CD4-positive, alpha-beta T cell treated with Interleukin-4 for 4 hours (primary cell): Measurements from ENCODE around the gene C5orf58.
"Not testable (repeated sequence)": the region's sequence is repeated elsewhere in the genome, so short reads cannot be mapped to it uniquely, and the experiment has no call there.

Experiments
- DNase-seq: peaks from one replicate; pipeline ENCODE4 v3.0.0-alpha.2; 2020

The C5orf58 gene

GRCh38 chr5:170225326-170226128, 7.3 kb upstream of the C5orf58 start:
- DNase-seq = peak; percentile 76

DNA sequence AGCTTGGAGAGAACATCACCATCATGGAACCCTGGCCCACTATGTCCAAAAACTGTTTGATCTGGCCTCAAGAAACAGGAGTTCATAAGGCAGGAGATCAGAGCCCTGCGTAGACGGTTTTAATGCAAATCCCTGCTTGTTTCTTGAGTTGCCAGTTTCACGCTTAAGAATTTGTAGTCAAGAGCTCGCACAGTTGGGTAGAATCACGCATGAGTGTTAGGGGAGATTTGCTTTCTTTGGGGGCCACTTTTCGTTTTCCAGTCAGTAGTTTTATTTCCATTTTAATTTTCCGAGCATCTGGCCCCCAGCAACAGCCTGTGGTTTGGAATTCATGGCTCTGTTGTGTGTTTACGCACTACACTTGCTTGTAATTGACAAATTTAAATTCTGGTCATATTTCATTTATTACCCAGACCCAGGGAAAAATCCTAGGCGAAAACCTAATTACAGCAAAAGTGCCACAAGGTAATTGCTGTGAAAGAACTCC, 6.6 kb upstream of the C5orf58 start:
- DNase-seq = no peak

GRCh38 chr5:170226661-170227060, 6.1 kb upstream of the C5orf58 start:
- no peak for DNase-seq

- no peak for DNase-seq
Measured at GRCh38 chr5:170228762-170229435, 3.9 kb upstream of the C5orf58 start.

- no peak for DNase-seq
Measured at GRCh38 chr5:170233358-170233892, 640 bp downstream of the C5orf58 start.

GRCh38 chr5:170235876-170236864, 3.4 kb downstream of the C5orf58 start:
- no peak for DNase-seq

- no peak for DNase-seq
Measured at GRCh38 chr5:170238456-170239196, 5.8 kb downstream of the C5orf58 start.

- not testable (repeated sequence) for DNase-seq
Measured at GRCh38 chr5:170245436-170245835, 12.7 kb downstream of the C5orf58 start.

DNA sequence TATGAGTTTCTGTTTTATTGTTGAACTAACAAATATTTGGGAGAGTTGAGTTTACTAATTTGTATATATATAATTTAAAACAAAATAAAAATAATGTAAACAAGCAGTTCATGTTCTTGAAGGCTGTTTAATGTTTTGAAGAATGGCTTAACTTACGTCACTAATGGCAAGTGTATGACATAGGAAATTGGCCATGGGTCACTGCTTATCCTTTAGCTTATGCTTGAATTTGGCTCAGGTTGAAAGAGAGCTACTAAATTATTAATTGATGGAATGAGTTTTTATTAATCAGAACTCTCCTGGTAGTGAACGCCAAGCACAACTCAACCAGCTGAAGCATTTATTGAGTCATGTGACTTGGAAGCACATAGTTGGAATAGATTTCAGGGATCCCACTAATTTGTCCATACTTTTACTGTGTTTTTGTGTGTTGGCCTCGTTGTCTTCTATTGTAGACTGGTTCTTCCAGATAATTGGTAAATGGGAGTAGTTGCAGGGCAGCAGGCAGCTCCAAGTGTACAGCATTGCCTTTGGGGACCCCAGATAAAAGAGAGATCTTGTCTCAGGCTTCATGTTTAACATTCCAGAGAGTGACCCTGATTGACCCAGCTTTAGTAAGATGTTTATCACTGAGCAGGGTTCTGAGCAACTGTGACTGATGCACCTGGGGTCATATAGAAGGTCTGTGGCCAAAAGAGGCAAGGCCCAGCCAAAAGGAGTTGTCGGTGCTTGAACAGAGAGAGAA, 13.5 kb downstream of the C5orf58 start:
- DNase-seq = no peak

DNA sequence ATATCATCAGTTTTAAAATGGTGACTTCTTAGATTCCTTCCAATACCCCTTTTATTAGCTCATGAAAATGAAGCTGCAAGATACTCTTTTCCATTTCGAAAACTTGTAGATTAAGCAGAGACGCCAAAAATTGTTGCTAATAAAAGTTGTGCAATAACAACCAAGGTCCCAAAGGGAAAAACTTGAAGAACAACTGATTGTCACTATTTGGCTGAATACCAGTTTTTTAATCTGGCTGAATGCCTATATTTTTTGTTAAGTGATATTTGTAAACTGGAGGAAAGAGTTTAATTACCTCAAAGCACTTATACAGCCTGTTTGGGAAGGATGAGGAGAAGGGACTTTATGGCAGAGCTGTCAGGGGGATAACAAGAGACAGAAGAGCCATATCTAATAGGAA, 14.6 kb downstream of the C5orf58 start:
- DNase-seq = no peak

DNA sequence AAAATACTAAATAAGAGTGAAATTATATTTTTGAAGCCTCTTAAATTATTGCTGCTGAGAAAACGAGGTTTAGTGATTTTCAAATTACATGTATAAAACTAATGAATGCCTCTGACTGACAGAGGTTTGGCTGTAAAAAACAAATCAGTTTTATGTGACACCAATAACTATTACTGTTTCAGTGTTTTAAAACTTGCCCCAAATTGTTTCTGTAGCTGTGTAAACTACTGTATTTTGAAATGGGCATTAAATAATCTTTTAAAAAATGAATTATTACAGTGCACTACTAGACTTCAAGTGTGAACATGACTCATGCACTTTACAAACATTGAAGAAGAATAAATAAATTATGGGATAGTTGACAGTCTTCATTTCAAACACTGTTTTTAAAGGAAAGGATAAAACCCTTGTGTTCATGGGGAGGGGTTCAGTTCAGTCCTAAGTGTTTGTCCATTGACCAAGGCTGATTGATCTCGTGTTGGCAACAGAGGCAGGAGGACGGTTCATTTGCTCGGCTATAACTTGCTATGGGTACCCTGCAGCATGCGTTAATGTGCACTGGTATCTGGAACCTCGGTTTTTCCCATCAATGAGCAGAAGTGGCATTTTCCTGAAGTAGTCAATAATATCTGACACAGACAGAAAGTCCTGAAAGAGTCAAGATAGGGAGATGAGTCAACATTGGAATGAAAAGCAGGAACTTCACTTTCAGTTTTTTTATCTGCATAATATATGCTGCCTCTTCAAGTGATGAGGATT, 15.6 kb downstream of the C5orf58 start:
- DNase-seq = no peak

DNA sequence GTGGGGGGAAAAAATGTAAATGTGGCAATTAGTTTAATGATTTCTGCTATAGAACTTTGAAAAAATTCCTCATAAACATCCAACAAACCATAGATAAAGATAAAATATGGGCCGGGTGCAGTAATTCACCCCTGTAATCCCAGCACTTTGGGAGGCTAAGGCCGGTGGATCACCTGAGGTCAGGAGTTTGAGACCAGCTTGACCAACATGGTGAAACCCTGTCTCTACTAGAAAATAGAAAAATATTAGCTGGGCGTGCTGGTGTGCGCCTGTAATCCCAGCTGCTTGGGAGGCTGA, 16.1 kb downstream of the C5orf58 start:
- DNase-seq = not testable (repeated sequence)

DNA sequence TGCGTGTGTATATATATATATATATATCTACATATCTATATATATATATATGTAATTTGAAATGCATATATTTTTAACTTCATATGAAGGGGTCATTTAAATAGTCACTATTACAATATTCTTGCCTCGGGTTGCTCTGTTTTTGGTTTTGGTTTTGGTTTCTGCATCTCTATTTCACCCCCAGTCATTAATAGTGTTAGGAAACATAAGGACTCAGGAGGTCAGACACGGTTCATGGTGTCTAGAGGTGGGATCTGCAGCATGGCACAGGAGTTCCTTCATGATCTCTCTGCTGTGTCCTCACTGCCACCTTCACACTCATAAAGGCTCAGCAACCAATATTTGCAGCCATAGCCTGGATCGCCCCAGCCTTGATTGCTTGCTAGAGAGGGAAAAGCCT, 16.6 kb downstream of the C5orf58 start:
- no peak for DNase-seq

- no peak for DNase-seq
Measured at GRCh38 chr5:170250810-170251317, 18.1 kb downstream of the C5orf58 start.

DNA sequence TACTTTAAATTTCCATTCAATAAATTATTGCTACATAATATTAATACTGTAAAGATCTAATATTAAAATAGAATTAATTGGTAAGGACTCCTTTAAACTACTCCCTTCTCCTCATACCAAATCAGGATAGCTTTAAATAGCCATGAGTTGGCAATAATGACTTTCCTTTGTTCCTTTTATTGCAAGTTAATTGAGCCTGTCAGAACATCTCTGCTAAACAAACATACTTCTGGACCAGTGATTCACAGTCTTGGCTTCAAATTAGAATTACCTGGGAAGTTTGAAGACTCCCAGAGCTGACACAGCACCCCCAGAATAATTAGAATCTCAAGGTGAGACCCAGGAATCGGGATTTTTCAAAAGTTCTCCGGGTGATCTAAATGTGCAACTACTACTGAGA, 18.7 kb downstream of the C5orf58 start:
- no peak for DNase-seq

DNA sequence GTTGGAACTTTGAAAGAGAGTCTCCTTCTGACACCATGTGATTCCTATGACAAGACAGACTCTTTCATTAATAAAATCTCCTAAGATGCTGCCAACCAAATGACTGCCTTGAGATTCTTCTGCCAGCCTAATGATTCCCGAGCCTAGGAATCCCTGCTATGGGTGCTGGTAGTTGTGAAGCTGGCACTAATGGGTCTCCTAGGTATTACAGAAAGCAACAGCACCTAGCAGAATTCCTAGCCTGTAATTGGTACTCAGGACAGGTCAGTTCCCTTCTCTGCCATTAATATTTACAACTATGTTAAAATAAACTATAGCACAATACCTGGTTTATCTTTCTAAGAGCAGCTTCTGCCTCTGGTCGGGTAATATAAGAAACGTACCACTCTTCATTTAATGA, 19.3 kb downstream of the C5orf58 start:
- DNase-seq = no peak

DNA sequence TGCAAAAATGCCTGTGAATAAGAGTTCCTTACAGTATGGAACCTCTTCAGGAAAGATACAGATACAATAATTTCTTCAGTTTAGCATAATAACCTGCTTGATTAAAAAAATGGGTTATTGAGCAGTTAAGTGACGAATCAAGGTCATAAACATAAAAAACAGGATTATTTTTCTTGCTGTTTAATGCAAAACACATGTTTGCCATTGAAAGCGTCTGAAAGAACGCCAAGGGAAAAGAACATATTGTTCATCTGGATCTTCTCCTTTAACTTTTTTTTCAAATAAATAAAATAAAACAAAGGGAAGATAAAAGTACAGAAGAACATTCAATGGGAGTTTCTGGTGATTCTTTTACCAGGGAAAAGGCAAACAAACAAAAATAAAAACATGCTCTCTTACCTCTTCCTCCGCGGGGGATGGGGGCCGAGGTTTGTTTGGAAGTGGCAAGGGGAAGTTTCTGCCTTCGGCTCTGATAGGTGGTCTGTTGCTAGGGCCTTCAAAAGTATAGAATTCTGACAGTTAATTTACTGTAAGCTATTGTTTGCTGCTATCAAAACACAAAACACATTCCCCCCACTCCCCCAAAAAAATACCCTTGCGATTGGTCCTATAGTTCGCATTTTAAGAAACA, 20.1 kb downstream of the C5orf58 start:
- no peak for DNase-seq

DNA sequence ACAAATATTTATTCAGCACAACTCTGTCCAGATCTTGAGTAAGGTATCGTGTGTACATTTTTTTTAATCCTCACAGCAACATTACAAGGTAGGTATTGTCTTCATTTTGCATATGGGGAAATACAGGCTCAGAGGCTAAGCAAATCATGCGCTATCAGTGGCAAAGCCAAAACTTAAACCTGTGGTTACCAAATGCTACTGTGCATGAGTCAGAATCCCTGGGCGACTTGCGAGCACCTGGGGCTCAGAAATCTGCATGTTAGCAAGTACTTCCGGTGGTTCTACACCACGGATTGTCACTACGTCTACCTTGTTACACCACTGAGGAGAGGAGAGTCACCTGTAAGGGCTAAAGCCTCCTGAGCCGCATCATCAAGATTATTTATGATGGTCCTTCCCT, 21.3 kb downstream of the C5orf58 start:
- peak; percentile 93 for DNase-seq

GRCh38 chr5:170256571-170256970, 23.8 kb downstream of the C5orf58 start:
- no peak for DNase-seq

GRCh38 chr5:170257370-170257769, 24.6 kb downstream of the C5orf58 start:
- no peak for DNase-seq
